RWPE2 (cell line): Measurements from ENCODE around the gene ARL2BP.

Experiments used
- ATAC-seq: fragments of 200-7000 bp; cut with Tn5 transposase; 3 replicates; pipeline ENCODE4 v1.9.1; 2021; ENCODE audit warnings: low read depth
- DNase-seq: peaks from one replicate; pipeline ENCODE4 v3.0.0-alpha.2; 2020; ENCODE audit warnings: low spot score
- H3K27ac ChIP-seq: fragments of 450-650 bp; 2 replicates; pipeline ENCODE4 v1.5.1; 2017; ENCODE audit warnings: mild to moderate bottlenecking; ENCODE audit not compliant: poor library complexity, severe bottlenecking
- H3K27me3 ChIP-seq: fragments of 250-450 bp; sonication (Bioruptor Pico); 2 replicates; pipeline ENCODE4 v1.5.1; 2021; ENCODE audit warnings: mild to moderate bottlenecking, moderate library complexity; ENCODE audit not compliant: insufficient read depth, poor library complexity, severe bottlenecking
- H3K36me3 ChIP-seq: fragments of 250-450 bp; sonication (Bioruptor Pico); 2 replicates; pipeline ENCODE4 v1.5.1; 2020; ENCODE audit warnings: low read depth, mild to moderate bottlenecking, moderate library complexity
- H3K4me1 ChIP-seq: fragments of 250-450 bp; sonication (Bioruptor Pico); 2 replicates; pipeline ENCODE4 v1.5.1; 2021; ENCODE audit warnings: mild to moderate bottlenecking, moderate library complexity; ENCODE audit not compliant: insufficient read depth, poor library complexity, severe bottlenecking
- H3K4me3 ChIP-seq: fragments of 250-450 bp; sonication (Bioruptor Pico); 2 replicates; pipeline ENCODE4 v1.5.1; 2021; ENCODE audit warnings: mild to moderate bottlenecking, moderate library complexity; ENCODE audit not compliant: severe bottlenecking
- H3K9me3 ChIP-seq: fragments of 250-450 bp; sonication (Bioruptor Pico); 2 replicates; pipeline ENCODE4 v1.5.1; 2021; ENCODE audit warnings: mild to moderate bottlenecking, moderate library complexity; ENCODE audit not compliant: severe bottlenecking
- CTCF ChIP-seq: fragments of 450-650 bp; IDR thresholded peaks from one replicate; pipeline ENCODE4 v1.5.1; 2017; ENCODE audit warnings: mild to moderate bottlenecking, moderate library complexity; ENCODE audit not compliant: poor library complexity, severe bottlenecking

The ARL2BP gene

GRCh38 chr16:57233944-57234706, 10.9 kb upstream of the ARL2BP start:
- Histone ChIP-seq H3K27me3 (no peaks in the 10 kb centered on the region), H3K36me3 (peaks cover 93% of the 10 kb centered on the region), H3K27ac (no peak overlapping the region), H3K4me1 (no peaks in the 10 kb centered on the region), H3K9me3 (no peaks in the 10 kb centered on the region), H3K4me3 (no peak overlapping the region)
- DNase-seq, result no peak
- TF ChIP-seq CTCF, result no peak
- ATAC-seq, result no peak

GRCh38 chr16:57234707-57235092, 10.4 kb upstream of the ARL2BP start:
- H3K36me3 ChIP-seq, result peaks cover 95% of the 10 kb centered on the region
- no peak overlapping the region for H3K27ac ChIP-seq
- no peak for ATAC-seq
- H3K4me1 ChIP-seq, result no peaks in the 10 kb centered on the region
- no peak for TF ChIP-seq CTCF
- no peak for DNase-seq
- no peak overlapping the region for H3K4me3 ChIP-seq
- no peaks in the 10 kb centered on the region for H3K27me3 ChIP-seq
- no peaks in the 10 kb centered on the region for H3K9me3 ChIP-seq

- no peak for DNase-seq
- no peaks in the 10 kb centered on the region for H3K4me1 ChIP-seq
- H3K27ac ChIP-seq, result no peak overlapping the region
- peaks cover 93% of the 10 kb centered on the region for H3K36me3 ChIP-seq
- TF ChIP-seq CTCF, result no peak
- no peak overlapping the region for H3K4me3 ChIP-seq
- H3K27me3 ChIP-seq, result no peaks in the 10 kb centered on the region
- ATAC-seq, result peak; percentile 19; the same call in 1 of the 3 replicates
- H3K9me3 ChIP-seq, result no peaks in the 10 kb centered on the region
Measured at GRCh38 chr16:57235128-57236021, 9.7 kb upstream of the ARL2BP start.

- H3K9me3 ChIP-seq, result no peaks in the 10 kb centered on the region
- TF ChIP-seq CTCF, result no peak
- ATAC-seq (no peak), DNase-seq (no peak)
- no peak overlapping the region for H3K4me3 ChIP-seq
- H3K4me1 ChIP-seq, result no peaks in the 10 kb centered on the region
- H3K36me3 ChIP-seq, result peaks cover 87% of the 10 kb centered on the region
- no peak overlapping the region for H3K27ac ChIP-seq
- H3K27me3 ChIP-seq, result no peaks in the 10 kb centered on the region
Measured at GRCh38 chr16:57236022-57236350, 9.1 kb upstream of the ARL2BP start.
